Stimulated activated naive CD8-positive, alpha-beta T cell treated with anti-CD3 and anti-CD28 coated beads, Interleukin-15, amount 100 ng/mL, for 72 hours (primary cell): ENCODE measurements around the gene METRNL.

Experiments used
- ATAC-seq: fragments of 150-1000 bp; cut with Tn5 transposase; 2 replicates; pipeline ENCODE4 v1.10.0; 2021; ENCODE audit warnings: mild to moderate bottlenecking, moderate library complexity
- DNase-seq, 2 donors: peaks; one replicate each; pipeline ENCODE4 v3.0.0; 2021 to 2022
- H3K27ac Mint-ChIP-seq, 2 donors: one replicate each; pipeline ENCODE4 v1.8.0; 2022; ENCODE audit warnings: mild to moderate bottlenecking in 2 of 2, mixed read lengths in 2 of 2, moderate library complexity in 2 of 2
- H3K27me3 Mint-ChIP-seq: one replicate; pipeline ENCODE4 v1.8.0; 2022; ENCODE audit warnings: mixed read lengths
- H3K4me1 Mint-ChIP-seq: one replicate; pipeline ENCODE4 v1.8.0; 2022; ENCODE audit warnings: mild to moderate bottlenecking, mixed read lengths
- H3K4me3 Mint-ChIP-seq, 2 donors: one replicate each; pipeline ENCODE4 v1.8.0; 2022; ENCODE audit warnings: mild to moderate bottlenecking in 2 of 2, mixed read lengths in 2 of 2, moderate library complexity in 1 of 2
- H3K9me3 Mint-ChIP-seq, 2 donors: one replicate each; pipeline ENCODE4 v1.8.0; 2022; ENCODE audit warnings: mixed read lengths in 2 of 2

METRNL gene

DNA sequence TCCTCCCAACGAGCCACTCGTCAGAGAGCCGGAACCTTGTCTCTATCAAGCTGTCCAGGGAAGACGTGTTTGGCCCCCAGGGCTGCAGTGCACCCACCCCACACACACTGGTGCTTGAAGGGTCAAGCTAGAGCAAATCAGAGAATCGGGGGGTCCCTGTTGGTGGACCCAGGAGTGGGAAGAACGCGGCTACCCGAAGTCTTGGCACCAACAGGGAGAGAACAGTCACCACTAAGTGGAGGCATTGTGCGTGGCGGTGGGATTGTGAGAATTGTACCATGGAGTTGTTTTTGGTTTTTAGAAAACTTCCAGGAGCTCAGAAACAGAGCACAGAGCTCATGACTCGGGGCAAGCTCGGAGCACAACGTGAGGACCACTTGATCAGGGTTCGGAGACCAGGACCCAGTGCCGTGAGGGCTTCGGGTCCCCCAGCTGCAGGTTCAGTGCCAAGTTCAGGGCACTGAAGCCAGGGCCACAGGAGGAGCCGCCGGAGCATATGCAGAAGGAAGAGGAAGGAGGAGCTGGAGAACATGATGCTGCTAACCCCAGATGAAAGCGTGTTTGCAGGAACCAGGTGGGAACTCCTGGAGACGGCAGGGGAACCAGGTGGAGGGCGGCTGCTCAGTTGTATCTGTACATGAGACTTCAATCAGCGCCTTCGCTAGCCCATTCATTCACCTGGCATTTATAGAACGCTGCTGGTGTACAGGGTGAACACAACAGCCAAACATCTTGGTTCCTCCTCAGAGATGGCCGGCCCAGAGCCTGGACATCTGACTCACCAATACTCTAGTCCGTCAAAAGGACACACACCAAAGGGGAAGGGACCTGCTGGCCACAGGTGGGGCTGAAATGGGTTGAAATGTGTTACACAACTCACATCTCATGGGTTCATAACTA lies 42.8 kb downstream of the METRNL start:
- Mint-ChIP-seq H3K4me3 (no peak overlapping the region), H3K4me1 (peaks cover 53% of the 10 kb centered on the region), H3K9me3 (no peaks in the 10 kb centered on the region), H3K27me3 (peaks cover 79% of the 10 kb centered on the region), H3K27ac (no peak overlapping the region)
- no peak for DNase-seq
- no peak for ATAC-seq

DNA sequence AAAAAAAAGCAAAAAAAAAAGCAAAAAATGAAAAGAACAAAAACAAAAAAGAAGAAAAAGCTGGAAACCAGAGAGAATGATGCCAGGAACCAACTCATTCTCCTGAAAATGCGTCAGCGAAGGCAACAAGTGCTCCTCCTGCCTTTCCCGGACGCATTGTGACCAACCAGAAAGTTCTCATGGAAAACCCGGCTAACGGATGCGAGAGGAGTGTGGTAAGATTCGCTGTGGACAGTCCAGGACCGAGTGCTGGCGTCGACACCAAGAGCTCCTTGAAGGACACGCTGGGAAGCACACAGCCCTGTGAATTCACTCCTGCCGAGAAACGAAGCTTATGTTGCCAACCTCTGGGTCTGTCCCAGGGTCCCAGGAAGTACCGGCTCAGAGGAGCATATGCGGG lies 43.4 kb downstream of the METRNL start:
- Mint-ChIP-seq H3K4me3 (no peak overlapping the region), H3K27ac (no peak overlapping the region), H3K4me1 (peaks cover 53% of the 10 kb centered on the region), H3K27me3 (peaks cover 79% of the 10 kb centered on the region), H3K9me3 (no peaks in the 10 kb centered on the region)
- DNase-seq (no peak), ATAC-seq (no peak)

DNA sequence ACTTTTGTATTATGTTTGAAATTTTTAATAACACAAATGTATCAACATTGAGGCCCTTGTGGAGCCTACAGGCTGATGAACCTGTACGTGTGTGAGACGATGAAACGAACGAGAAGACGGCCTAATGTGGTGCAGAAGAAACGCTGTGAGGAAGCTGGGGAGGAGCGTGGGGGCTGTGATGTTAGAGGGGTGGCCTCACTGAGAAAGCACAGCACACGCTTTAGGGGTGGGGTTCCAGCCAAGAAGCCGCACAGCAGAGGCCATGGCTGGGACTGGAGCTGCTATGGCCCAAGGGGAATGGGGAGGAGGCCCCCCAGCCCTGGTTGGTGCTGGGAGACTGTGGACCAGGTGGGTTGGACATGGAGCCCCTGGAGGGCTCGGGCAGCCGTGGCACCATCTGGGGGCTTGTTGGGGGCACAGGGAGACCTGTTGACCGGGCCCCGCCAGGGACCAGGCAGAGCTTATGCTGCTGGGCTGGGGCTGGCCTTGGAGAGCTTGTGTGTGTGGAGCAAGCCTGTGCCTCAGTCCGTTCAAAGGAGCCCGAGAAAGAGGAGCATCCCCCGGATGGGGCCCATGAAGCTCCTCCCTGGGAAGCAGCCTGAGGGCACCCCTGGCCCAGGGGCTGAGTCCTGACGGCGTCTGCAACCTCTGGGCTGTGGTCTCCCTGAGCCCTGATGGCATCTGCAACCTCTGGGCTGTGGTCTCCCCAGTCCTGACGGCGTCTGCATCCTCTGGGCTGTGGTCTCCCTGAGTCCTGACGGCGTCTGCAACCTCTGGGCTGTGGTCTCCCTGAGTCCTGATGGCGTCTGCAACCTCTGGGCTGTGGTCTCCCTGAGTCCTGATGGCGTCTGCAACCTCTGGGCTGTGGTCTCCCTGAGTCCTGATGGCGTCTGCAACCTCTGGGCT lies 44.7 kb downstream of the METRNL start:
- peaks cover 42% of the 10 kb centered on the region for H3K4me1 Mint-ChIP-seq
- H3K27me3 Mint-ChIP-seq: peaks cover 74% of the 10 kb centered on the region
- peak in 1 of 2 donors; percentile 69 for DNase-seq
- H3K9me3 Mint-ChIP-seq: no peaks in the 10 kb centered on the region
- ATAC-seq: peak; percentile 19
- no peak overlapping the region for H3K4me3 Mint-ChIP-seq
- H3K27ac Mint-ChIP-seq: peak overlapping the region in 1 of 2 donors; percentile 61

DNA sequence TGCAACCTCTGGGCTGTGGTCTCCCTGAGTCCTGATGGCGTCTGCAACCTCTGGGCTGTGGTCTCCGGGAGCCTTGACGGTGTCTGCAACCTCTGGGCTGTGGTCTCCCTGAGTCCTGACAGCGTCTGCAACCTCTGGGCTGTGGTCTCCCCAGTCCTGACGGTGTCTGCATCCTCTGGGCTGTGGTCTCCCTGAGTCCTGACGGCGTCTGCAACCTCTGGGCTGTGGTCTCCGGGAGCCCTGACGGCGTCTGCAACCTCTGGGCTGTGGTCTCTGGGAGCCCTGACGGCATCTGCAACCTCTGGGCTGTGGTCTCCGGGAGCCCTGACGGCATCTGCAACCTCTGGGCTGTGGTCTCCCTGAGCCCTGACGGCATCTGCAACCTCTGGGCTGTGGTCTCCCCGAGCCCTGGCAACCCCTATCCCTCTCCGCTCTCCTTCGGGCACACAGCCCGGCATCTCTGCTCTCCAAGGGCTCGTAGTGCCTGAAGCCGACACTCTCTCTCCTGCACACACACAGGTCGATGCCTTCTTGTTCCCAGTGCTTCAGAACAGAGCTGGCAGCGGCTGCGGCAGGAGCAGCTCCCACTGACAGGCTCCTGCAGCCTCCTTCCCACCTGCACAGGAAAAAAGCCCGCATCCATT lies 45.6 kb downstream of the METRNL start:
- H3K27me3 Mint-ChIP-seq: peaks cover 66% of the 10 kb centered on the region
- H3K9me3 Mint-ChIP-seq: no peaks in the 10 kb centered on the region
- peak overlapping the region in 1 of 2 donors; percentile 70 for H3K27ac Mint-ChIP-seq
- peaks cover 34% of the 10 kb centered on the region for H3K4me1 Mint-ChIP-seq
- DNase-seq (peak; percentile 42 to 74), ATAC-seq (peak; percentile 64)
- peak overlapping the region in 1 of 2 donors; percentile 50 for H3K4me3 Mint-ChIP-seq

DNA sequence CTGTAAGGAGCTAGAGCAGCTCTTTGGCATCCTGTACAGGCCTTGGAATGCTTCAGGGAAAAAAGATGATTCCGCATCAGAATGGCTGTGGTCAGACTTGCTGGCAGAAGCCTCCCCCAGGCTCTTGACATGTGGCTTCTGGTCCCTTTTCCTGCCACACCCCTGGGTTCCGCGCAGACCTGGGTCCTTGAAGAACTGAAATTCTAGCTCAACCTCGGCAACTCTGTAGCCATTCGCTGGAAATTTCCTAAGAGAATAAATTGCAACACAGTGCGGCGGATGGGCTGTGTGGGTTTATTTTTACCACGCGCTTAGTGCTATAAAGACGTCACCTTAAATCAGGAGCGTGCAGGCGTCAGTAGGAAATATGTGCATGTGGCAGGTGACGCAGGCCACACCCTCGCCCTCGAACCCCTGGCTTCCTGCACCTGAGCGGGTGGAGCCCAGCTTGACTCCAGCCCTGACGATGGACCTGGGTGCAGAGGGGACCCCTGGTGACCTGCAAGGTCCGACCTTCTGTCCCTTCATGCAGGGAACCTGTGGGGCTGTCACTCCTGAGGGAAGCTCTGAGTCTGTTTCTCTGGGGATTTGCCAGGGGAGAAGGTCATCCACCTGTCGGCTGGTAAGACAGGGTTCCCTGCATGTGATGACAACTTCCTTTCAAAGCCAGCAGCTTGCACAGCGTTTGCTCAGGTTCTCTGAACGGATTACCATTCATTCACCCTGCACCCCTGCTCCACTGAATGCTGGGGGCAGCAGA lies 46.3 kb downstream of the METRNL start:
- H3K27me3 Mint-ChIP-seq: peaks cover 62% of the 10 kb centered on the region
- no peaks in the 10 kb centered on the region for H3K9me3 Mint-ChIP-seq
- H3K4me3 Mint-ChIP-seq: peak overlapping the region; percentile 29 to 50
- ATAC-seq: peak; percentile 76
- DNase-seq: peak; percentile 13 to 37
- H3K27ac Mint-ChIP-seq: peak overlapping the region in 1 of 2 donors; percentile 70
- H3K4me1 Mint-ChIP-seq: peaks cover 27% of the 10 kb centered on the region

DNA sequence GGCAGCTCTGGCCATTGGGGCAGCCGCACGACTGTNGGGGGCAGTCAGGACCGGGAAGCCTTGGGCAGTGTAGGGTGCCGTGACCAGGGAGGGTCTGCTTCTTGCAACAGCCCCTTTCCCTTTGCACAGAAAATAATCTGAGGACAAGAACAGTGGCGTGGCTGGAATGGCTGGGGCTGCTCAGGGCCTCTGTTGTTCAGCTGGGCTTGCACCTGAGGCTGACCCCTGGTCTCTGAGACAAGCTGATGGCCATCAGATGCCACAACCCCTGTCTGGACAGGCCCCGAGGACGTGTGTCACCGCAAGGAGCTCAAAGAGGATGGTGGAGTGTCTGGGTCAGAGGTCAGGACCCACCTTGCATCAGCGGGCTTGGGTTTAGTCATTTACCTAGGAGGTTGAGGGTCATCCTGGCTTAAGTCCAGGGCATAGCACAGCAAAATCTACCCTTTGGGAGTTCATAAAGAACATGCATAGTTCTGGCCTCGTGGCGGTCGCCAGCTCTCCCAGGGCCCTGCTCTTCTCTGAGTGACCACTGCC lies 46.9 kb downstream of the METRNL start:
- no peak overlapping the region for H3K27ac Mint-ChIP-seq

DNA sequence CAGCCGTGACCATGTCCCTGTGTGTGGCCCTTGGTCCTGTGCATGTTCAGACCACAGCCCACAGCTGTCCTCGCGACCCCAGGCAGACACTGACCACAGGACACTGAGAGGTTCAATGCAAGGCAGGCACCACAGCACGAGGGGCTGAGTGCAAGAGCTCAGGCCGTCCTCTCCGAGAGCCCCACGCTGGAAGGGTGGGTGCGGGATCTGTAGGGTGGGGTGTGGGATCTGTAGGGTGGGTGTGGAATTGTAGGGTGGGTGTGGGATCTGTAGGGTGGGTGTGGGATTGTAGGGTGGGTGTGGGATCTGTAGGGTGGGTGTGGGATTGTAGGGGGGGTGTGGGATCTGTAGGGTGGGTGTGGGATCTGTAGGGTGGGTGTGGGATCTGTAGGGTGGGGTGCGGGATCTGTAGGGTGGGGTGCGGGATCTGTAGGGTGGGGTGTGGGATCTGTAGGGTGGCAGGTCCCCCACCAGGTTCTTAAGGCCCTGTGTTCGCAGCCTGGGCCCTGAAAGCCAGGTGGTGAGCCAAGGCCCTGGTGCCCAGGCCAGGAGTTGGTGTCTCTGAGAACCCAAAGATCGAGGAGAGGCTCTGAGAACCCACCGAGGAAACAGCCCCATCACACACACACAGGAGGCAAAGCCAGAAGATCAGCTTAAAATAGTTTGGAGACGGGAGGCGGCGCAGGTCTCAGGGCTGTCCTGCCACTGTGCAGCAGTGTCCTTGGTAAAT lies 48.2 kb downstream of the METRNL start:
- H3K9me3 Mint-ChIP-seq: no peaks in the 10 kb centered on the region
- ATAC-seq: no peak
- peaks cover 59% of the 10 kb centered on the region for H3K27me3 Mint-ChIP-seq
- DNase-seq: no peak
- H3K27ac Mint-ChIP-seq: no peak overlapping the region
- no peak overlapping the region for H3K4me3 Mint-ChIP-seq
- H3K4me1 Mint-ChIP-seq: peaks cover 31% of the 10 kb centered on the region

More for the DNA sequence above, 46.9 kb downstream of the METRNL start:
- H3K4me1 Mint-ChIP-seq: peaks cover 31% of the 10 kb centered on the region
- H3K27me3 Mint-ChIP-seq: peaks cover 60% of the 10 kb centered on the region
- no peak for ATAC-seq
- DNase-seq: no peak
- H3K4me3 Mint-ChIP-seq: no peak overlapping the region
- H3K9me3 Mint-ChIP-seq: no peaks in the 10 kb centered on the region

DNA sequence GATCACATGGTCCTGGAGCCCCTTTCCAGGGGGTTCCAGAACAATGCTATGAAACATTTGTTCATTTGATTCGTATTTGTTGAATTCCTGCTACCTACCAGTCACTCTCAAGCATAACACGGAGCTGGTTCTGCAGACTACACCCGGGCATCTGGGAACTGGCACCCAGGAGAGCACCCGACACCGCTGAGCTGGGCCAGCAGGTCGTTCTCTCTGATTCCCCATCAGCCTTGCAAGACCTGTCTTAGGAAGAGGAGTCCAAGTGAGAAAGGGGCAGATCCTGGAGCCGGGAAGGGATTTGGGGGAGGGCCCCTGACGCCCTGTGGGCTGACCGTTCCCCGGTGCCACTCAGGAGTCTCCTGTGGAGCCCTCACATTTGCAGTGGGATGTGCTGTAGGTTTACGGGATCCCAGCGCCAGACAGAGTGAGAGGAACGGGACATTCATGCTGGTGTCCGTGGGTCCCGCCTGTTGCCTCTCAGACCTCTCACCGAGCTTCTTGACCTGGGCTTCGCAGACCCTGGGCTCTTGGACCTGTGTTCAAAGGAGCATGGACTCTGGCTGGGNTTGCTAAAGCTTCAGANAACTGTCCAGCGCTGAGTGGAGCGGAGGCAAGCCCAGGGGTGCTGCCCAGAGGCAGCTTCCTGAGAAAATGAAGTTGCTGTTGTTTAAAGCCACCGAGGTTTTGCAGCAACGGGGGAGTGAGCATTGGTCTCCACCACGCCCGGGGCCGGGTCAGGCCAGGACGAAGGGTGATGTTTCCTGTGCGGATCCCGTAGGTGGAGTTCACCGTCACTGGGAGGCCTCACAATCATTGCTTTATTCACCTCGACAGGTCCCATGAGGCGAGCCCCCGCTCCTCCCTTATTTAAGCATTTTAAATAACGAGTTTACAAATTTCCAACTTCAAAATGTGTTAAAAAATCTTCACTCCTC lies 49.2 kb downstream of the METRNL start:
- no peak for ATAC-seq
- H3K27me3 Mint-ChIP-seq: peaks cover 49% of the 10 kb centered on the region
- no peak for DNase-seq
- no peaks in the 10 kb centered on the region for H3K9me3 Mint-ChIP-seq
- no peak overlapping the region for H3K27ac Mint-ChIP-seq
- H3K4me3 Mint-ChIP-seq: no peak overlapping the region
- H3K4me1 Mint-ChIP-seq: peaks cover 28% of the 10 kb centered on the region

DNA sequence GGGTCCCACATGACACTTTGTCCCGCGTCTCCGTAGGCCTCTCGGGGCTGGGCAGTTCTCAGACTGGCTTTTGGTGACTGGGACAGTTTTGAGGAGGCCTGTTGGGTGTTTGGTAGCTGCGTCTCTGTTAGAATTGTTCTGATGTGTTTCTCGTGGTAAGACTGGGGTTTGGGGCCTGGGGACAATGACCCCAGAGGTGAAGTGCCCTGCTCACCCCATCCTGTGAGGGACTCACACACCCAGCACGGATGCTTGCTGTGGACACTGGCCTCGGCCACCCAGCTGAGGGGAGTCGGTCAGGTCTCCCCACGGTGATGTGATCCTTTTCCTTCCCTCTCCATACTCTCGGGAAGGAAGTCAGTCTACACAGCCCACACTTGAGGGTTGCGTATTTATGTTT lies 50.3 kb downstream of the METRNL start:
- peaks cover 22% of the 10 kb centered on the region for H3K4me1 Mint-ChIP-seq
- H3K4me3 Mint-ChIP-seq: no peak overlapping the region
- H3K27me3 Mint-ChIP-seq: peaks cover 43% of the 10 kb centered on the region
- no peak overlapping the region for H3K27ac Mint-ChIP-seq
- DNase-seq (no peak), ATAC-seq (no peak)
- no peaks in the 10 kb centered on the region for H3K9me3 Mint-ChIP-seq

DNA sequence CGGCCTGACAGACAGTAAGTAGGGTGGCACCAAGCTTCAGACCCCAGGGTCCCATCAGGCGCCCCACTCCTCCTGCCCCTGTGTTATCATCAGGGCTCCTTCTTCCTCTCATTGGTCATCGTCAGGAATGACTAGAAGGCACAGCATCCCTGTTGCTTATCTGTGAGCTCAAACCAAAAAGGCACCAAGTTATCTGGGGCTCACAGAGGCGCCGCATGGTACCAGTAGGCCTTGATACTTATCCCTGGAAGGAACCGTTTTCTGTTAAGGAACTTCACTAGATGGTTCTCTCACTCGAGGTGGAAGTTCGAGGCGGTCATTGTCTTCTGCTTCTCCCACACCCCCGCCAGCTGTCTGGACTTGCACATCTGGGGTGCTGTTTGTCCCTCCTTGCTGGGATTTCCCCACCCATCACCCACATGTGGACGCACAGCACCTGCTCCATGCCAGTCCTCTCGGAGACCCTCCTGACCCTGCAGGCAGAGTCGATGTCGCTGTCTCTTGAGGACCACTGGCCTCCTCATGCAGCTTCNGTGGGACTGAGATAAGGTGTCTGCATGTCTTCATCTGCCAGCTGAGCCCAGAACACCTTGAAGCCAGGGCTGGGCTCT lies 52.1 kb downstream of the METRNL start:
- peaks cover 5% of the 10 kb centered on the region for H3K4me1 Mint-ChIP-seq

DNA sequence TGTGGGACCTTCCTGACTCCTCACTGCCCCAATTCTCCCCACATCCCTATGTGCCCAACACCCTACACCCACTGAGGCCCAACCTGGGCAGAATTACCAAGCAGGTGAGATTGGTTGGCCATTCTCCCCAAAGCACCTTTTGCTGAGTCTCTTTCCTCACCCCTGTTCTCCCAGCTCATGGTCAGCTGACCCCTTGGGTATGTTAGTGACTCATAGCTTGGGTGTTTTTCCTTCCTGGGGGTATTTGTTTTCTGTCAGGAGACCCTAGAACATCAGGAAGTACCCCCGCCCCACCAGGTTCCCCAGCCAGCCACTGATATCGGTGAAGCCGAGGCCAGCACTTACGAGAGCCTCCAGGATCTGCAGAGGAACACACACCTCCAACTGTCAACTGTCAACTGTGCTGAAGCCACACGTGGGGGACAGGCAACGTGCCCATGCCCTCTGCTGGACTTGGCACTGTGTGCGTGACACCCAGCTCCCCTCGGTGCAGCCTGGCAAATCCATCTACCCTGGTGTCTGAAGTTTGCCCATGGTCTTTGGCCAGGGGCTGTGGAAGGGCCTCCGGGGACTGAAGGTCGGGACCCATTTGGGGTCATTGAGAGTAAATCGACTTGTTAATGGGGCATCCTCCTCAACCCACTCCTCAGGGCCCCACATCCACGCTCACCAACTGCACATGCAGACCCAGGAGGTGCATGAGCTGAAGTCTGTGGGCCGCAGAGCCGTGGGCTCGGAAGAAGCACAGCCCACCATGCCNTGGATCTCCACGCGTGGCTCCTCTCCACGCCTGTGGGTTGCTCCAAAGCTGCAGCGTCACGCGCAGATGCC lies 53.1 kb downstream of the METRNL start:
- H3K27me3 Mint-ChIP-seq: peaks cover 21% of the 10 kb centered on the region
- H3K9me3 Mint-ChIP-seq: no peaks in the 10 kb centered on the region
- DNase-seq (no peak), ATAC-seq (no peak)
- H3K4me1 Mint-ChIP-seq: peaks cover 4% of the 10 kb centered on the region
- no peak overlapping the region for H3K4me3 Mint-ChIP-seq
- H3K27ac Mint-ChIP-seq: no peak overlapping the region

More for the DNA sequence above, 52.1 kb downstream of the METRNL start:
- H3K27me3 Mint-ChIP-seq: peaks cover 26% of the 10 kb centered on the region
- no peak for DNase-seq
- H3K4me3 Mint-ChIP-seq: no peak overlapping the region
- H3K9me3 Mint-ChIP-seq: no peaks in the 10 kb centered on the region
- no peak for ATAC-seq
- H3K27ac Mint-ChIP-seq: no peak overlapping the region
